HepG2 (cell line): ENCODE results near the gene NUBPL.

ENCODE experiments used
- NFATC3 ChIP-seq: sonication (generic); formaldehyde crosslinking; IDR thresholded peaks from 2 replicates; pipeline ENCODE4 v1.5.1; 2020; ENCODE audit warnings: mild to moderate bottlenecking, missing genetic modification reagents
- ZNF280B ChIP-seq: sonication (generic); formaldehyde crosslinking; IDR thresholded peaks from 2 replicates; pipeline ENCODE4 v1.5.0; 2020; ENCODE audit warnings: missing genetic modification reagents, mild to moderate bottlenecking, borderline replicate concordance

- TF ChIP-seq NFATC3 (CRISPR knock-in tag) (no peak), ZNF280B (no peak)
Measured at GRCh38 chr14:31541702-31542101, 19.5 kb upstream of the NUBPL start.
